ENCODE measurements around the gene ADORA2A. TPM values are rescaled to one million over a fixed set of nuclear protein-coding genes. Genes with fewer than 3 reads are reported as not detected.

Gene ADORA2A
- total and polyA plus RNA-seq, 2 of the 13 experiments (the other 11 are each of a cell fraction or from before 2014, with no cell fraction given) = 3.3 to 5.0 TPM

- H2AFZ ChIP-seq (ENCODE audit: low read length) = no peak overlapping the region
- H3K4me2 ChIP-seq (ENCODE audit: low read depth, low read length) = no peak overlapping the region
- H3K4me3 ChIP-seq (replicated peaks in 1 of 3; ENCODE audit: insufficient read depth in 1 of 3, low read depth in 2 of 3, low read length in 3 of 3) = no peak overlapping the region
- H3K79me2 ChIP-seq (ENCODE audit: insufficient read depth, low read length) = no peaks in the 10 kb centered on the region
- WGBS (ENCODE audit: low lambda C conversion rate) = 97% methylated on average over 12 of the region's 26 CpGs
- H3K4me1 ChIP-seq (ENCODE audit: insufficient read depth, low read length) = peaks cover 10% of the 10 kb centered on the region
- no peak for FAIRE-seq
- no peaks in the 10 kb centered on the region for H3K27me3 ChIP-seq (ENCODE audit: control insufficient read depth in 1 of 2, insufficient read depth in 2 of 2, low read length in 2 of 2)
- H4K20me1 ChIP-seq (ENCODE audit: insufficient read depth, low read length) = no peaks in the 10 kb centered on the region
- CTCF ChIA-PET (ENCODE audit: low intra/inter-chr PET ratio, low total read pairs) = no interaction called here
- ATAC-seq = no peak
- no peak overlapping the region for H3K9ac ChIP-seq (ENCODE audit: insufficient read depth, low read depth, low read length)
- POLR2A ChIA-PET = no interaction called here
- intact Hi-C loops (cut with micrococcal nuclease; ENCODE audit: unreplicated experiment) (no loop called here), in situ Hi-C loops (cut with HindIII; ENCODE audit: extremely low pct_ligation_motif_present, low pct_unique_long_range_greater_than_20kb) (no loop called here)
- no peaks in the 10 kb centered on the region for H3K9me3 ChIP-seq (ENCODE audit: low read length)
- peaks cover 11 to 51% of the 10 kb centered on the region in 2 experiments for H3K36me3 ChIP-seq (replicated peaks in 1 of 2; ENCODE audit: control insufficient read depth in 1 of 2, insufficient read depth in 2 of 2, low read length in 2 of 2)
- no peak for DNase-seq (ENCODE audit: low spot score)
- BruUV-seq (replicated peaks) = no TSS peak
- H3K27ac ChIP-seq (ENCODE audit: extremely low read length, insufficient read depth, low read length) = no peak overlapping the region
- TF ChIP-seq, protein P1, sequence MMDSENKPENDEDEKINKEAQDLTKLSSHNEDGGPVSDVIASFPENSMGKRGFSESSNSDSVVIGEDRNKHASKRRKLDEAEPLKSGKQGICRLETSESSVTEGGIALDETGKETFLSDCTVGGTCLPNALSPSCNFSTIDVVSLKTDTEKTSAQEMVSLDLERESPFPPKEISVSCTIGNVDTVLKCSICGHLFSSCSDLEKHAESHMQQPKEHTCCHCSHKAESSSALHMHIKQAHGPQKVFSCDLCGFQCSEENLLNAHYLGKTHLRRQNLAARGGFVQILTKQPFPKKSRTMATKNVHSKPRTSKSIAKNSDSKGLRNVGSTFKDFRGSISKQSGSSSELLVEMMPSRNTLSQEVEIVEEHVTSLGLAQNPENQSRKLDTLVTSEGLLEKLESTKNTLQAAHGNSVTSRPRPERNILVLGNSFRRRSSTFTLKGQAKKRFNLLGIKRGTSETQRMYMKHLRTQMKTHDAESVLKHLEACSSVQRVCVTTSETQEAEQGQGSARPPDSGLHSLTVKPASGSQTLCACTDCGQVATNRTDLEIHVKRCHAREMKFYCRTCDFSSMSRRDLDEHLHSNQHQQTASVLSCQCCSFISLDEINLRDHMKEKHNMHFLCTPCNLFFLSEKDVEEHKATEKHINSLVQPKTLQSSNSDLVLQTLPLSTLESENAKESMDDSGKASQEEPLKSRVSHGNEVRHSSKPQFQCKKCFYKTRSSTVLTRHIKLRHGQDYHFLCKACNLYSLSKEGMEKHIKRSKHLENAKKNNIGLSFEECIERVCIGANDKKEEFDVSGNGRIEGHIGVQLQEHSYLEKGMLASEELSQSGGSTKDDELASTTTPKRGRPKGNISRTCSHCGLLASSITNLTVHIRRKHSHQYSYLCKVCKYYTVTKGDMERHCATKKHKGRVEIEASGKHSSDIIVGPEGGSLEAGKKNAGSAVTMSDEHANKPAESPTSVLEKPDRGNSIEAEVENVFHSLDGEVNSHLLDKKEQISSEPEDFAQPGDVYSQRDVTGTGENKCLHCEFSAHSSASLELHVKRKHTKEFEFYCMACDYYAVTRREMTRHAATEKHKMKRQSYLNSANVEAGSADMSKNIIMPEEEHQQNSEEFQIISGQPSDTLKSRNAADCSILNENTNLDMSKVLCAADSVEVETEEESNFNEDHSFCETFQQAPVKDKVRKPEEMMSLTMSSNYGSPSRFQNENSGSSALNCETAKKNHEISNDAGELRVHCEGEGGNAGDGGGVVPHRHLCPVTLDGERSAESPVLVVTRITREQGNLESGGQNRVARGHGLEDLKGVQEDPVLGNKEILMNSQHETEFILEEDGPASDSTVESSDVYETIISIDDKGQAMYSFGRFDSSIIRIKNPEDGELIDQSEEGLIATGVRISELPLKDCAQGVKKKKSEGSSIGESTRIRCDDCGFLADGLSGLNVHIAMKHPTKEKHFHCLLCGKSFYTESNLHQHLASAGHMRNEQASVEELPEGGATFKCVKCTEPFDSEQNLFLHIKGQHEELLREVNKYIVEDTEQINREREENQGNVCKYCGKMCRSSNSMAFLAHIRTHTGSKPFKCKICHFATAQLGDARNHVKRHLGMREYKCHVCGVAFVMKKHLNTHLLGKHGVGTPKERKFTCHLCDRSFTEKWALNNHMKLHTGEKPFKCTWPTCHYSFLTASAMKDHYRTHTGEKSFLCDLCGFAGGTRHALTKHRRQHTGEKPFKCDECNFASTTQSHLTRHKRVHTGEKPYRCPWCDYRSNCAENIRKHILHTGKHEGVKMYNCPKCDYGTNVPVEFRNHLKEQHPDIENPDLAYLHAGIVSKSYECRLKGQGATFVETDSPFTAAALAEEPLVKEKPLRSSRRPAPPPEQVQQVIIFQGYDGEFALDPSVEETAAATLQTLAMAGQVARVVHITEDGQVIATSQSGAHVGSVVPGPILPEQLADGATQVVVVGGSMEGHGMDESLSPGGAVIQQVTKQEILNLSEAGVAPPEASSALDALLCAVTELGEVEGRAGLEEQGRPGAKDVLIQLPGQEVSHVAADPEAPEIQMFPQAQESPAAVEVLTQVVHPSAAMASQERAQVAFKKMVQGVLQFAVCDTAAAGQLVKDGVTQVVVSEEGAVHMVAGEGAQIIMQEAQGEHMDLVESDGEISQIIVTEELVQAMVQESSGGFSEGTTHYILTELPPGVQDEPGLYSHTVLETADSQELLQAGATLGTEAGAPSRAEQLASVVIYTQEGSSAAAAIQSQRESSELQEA (CRISPR knock-in tag; IDR thresholded peaks at IDR 0.05; ENCODE audit: not compliant biosample characterization) = no peak
- TF ChIP-seq RNF2 (conservative IDR thresholded peaks at IDR 0.05; ENCODE audit: low read depth) (no peak), MED8 (CRISPR knock-in tag; IDR thresholded peaks at IDR 0.05; ENCODE audit: insufficient replicate concordance) (no peak), RNF219 (CRISPR knock-in tag; IDR thresholded peaks at IDR 0.05) (no peak), CAMTA2 (CRISPR knock-in tag; IDR thresholded peaks at IDR 0.05; ENCODE audit: borderline replicate concordance) (no peak), GABPB1 (CRISPR knock-in tag; IDR thresholded peaks at IDR 0.05) (no peak), NFYC (CRISPR knock-in tag; IDR thresholded peaks at IDR 0.05) (no peak), ZNF589 (CRISPR knock-in tag; conservative IDR thresholded peaks at IDR 0.05) (no peak), ZFP36L1 (CRISPR knock-in tag; IDR thresholded peaks at IDR 0.05) (no peak)
- TF ChIP-seq, protein P2, sequence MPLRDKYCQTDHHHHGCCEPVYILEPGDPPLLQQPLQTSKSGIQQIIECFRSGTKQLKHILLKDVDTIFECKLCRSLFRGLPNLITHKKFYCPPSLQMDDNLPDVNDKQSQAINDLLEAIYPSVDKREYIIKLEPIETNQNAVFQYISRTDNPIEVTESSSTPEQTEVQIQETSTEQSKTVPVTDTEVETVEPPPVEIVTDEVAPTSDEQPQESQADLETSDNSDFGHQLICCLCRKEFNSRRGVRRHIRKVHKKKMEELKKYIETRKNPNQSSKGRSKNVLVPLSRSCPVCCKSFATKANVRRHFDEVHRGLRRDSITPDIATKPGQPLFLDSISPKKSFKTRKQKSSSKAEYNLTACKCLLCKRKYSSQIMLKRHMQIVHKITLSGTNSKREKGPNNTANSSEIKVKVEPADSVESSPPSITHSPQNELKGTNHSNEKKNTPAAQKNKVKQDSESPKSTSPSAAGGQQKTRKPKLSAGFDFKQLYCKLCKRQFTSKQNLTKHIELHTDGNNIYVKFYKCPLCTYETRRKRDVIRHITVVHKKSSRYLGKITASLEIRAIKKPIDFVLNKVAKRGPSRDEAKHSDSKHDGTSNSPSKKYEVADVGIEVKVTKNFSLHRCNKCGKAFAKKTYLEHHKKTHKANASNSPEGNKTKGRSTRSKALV (CRISPR knock-in tag; IDR thresholded peaks at IDR 0.05) = no peak
These were observed 12.1 kb upstream of the ADORA2A start for GRCh38 chr22:24414984-24415945.

Measured in HepG2 (cell line).